Tibial nerve (tissue), 3 donors: Measurements from ENCODE around the gene SLC9A9.

Experiments used
- POLR2A ChIP-seq, 2 donors: fragments of 450-650 bp; IDR thresholded peaks; one replicate each; pipeline ENCODE4 v1.6.1; 2017; ENCODE audit warnings: antibody characterized with exemption in 2 of 2, mild to moderate bottlenecking in 2 of 2, moderate library complexity in 2 of 2
- TF ChIP-seq, protein P1 (sequence below), 5 experiments: fragments of 200-600 bp in 3 of 5; fragments of 450-650 bp in 2 of 5; sonication (generic) in 3 of 5; IDR thresholded peaks; one replicate each; pipeline ENCODE4 v1.5.1; 2016 to 2019; ENCODE audit warnings: antibody characterized with exemption in 5 of 5, mild to moderate bottlenecking in 3 of 5, moderate library complexity in 2 of 5

DNA sequence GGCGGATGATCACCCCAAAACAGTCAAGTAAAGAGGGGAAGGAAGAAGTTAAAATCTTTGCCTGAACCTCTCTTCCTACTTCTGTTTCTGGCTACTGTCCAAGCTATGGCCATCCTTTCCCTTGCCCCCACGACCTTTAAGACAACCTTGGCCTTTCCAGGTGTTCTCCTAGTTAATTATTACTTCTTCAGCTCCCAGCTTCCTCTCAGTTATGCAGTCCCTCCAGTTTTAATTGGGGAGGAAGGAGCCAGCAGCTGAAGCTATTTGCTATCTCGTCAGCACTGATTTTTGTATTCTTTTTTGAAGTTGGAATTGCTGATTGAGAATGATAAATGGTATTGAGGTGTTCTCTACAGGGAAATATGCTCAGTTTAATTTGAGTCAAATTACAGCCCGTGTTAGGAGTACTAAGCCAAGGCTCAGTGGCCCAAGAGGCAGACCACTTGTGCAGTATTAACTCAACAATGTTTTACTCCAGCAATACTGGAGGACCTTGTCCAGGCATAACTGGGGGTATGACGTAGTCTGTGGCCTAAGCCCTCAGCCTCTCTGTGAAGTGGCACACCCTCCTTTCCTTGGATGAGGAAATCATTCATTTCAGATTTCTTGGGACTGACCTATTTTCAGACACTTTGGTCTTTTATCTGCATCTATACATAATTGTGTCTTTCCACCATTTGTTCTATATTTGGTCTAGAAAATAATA lies 336.9 kb downstream of the SLC9A9 start:
- TF ChIP-seq, protein P1, sequence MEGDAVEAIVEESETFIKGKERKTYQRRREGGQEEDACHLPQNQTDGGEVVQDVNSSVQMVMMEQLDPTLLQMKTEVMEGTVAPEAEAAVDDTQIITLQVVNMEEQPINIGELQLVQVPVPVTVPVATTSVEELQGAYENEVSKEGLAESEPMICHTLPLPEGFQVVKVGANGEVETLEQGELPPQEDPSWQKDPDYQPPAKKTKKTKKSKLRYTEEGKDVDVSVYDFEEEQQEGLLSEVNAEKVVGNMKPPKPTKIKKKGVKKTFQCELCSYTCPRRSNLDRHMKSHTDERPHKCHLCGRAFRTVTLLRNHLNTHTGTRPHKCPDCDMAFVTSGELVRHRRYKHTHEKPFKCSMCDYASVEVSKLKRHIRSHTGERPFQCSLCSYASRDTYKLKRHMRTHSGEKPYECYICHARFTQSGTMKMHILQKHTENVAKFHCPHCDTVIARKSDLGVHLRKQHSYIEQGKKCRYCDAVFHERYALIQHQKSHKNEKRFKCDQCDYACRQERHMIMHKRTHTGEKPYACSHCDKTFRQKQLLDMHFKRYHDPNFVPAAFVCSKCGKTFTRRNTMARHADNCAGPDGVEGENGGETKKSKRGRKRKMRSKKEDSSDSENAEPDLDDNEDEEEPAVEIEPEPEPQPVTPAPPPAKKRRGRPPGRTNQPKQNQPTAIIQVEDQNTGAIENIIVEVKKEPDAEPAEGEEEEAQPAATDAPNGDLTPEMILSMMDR (IDR thresholded peaks at IDR 0.05): no peak
- no peak for TF ChIP-seq POLR2A (IDR thresholded peaks at IDR 0.05)
